K562 (cell line): ENCODE results near the gene STIM1. TPM values are rescaled to one million over a fixed set of nuclear protein-coding genes. Genes with fewer than 3 reads are reported as not detected.

Experiments
- ATF1 ChIP-seq, 2 experiments: fragments of 450-650 bp in 1 of 2; IDR thresholded peaks; 2 replicates each; pipeline ENCODE4 v1.6.1; 2016; ENCODE audit warnings: missing compliant biosample characterization in 1 of 2, missing genetic modification characterization in 1 of 2
- HCFC1 ChIP-seq: IDR thresholded peaks from 2 replicates; pipeline ENCODE4 v1.6.1; 2012; ENCODE audit warnings: low read depth, low read length, improper control_type of control experiment
- MAZ ChIP-seq, 2 experiments: fragments of 450-650 bp in 1 of 2; sonication (generic) in 1 of 2; formaldehyde crosslinking; IDR thresholded peaks in 1 of 2; conservative IDR thresholded peaks in 1 of 2; 2 replicates each; pipeline versions ENCODE4 v1.4.0 to v1.5.0; 2020; ENCODE audit warnings: mild to moderate bottlenecking in 1 of 2, missing genetic modification reagents in 1 of 2
- MTA2 ChIP-seq: fragments of 450-650 bp; IDR thresholded peaks from 2 replicates; pipeline ENCODE4 v1.6.1; 2016; ENCODE audit warnings: low read depth
- MYC ChIP-seq, 2 experiments: fragments of 250-450 bp in 1 of 2; sonication (Bioruptor Pico) in 1 of 2; IDR thresholded peaks; 2 replicates each; pipeline versions ENCODE4 v1.5.1 to v1.6.1; 2012 to 2021; ENCODE audit warnings: low read depth in 2 of 2, borderline replicate concordance in 1 of 2, improper control_type of control experiment in 1 of 2, low read length in 1 of 2, mild to moderate bottlenecking in 1 of 2, moderate library complexity in 1 of 2
- MYNN ChIP-seq, 2 experiments: sonication (generic); formaldehyde crosslinking in 1 of 2; IDR thresholded peaks; 2 replicates each; pipeline versions ENCODE4 v1.5.0 to v1.6.1; 2016 to 2020; ENCODE audit warnings: antibody characterized with exemption in 1 of 2, missing genetic modification reagents in 1 of 2
- NEUROD1 ChIP-seq: fragments of 150-350 bp; IDR thresholded peaks from 2 replicates; pipeline ENCODE4 v1.6.1; 2014; ENCODE audit warnings: borderline replicate concordance, low read length, low read depth; ENCODE audit not compliant: partially characterized antibody
- RBM39 ChIP-seq: fragments of 200-400 bp; formaldehyde crosslinking; optimal IDR thresholded peaks from 2 replicates; pipeline ENCODE3; 2018; ENCODE audit warnings: low read depth, low read length
- ZNF274 ChIP-seq: IDR thresholded peaks from 2 replicates; pipeline ENCODE4 v1.6.1; 2011; ENCODE audit warnings: low read depth, mild to moderate bottlenecking, low read length, moderate library complexity, borderline replicate concordance
- ZNF431 ChIP-seq: sonication (generic); formaldehyde crosslinking; IDR thresholded peaks from 2 replicates; pipeline ENCODE4 v1.8.0; 2022; ENCODE audit warnings: mild to moderate bottlenecking, missing genetic modification reagents
- ZNF592 ChIP-seq: fragments of 450-650 bp; IDR thresholded peaks from 2 replicates; pipeline ENCODE4 v1.6.1; 2017; ENCODE audit warnings: antibody characterized with exemption, mild to moderate bottlenecking
- polyA plus RNA-seq, 8 experiments: library from polyadenylated mRNA; depleted of rRNA in 4 of 8; stranded (reverse) in 5 of 8; unstranded in 3 of 8; fragments of >200 nt; fragmentation: Nextera tagmentation in 2 of 8; fragmentation: Illumina TruSeq in 1 of 8; extraction: Ambion mirVana in 2 of 8; extraction: Trizol in 1 of 8; gene quantifications; 2 replicates each; pipeline versions ENCODE4 v1.2.1 to v1.2.3, GENCODE V29; 2011 to 2014; ENCODE audit warnings: inconsistent platforms in 1 of 8, missing spikeins in 1 of 8
- total RNA-seq, 7 experiments: library from RNA; depleted of rRNA in 6 of 7; stranded (reverse); fragments of >200 nt in 6 of 7; fragmentation: Illumina TruSeq in 2 of 7; extraction: Trizol in 2 of 7; gene quantifications; 2 replicates each; pipeline versions ENCODE4 v1.2.1 to v1.2.3, GENCODE V29; 2011 to 2021; ENCODE audit warnings: low replicate concordance in 1 of 7
- TF ChIP-seq, protein P1 (sequence below), 2 experiments: IDR thresholded peaks; 2 replicates each; pipeline ENCODE4 v1.6.1; 2011; ENCODE audit warnings: borderline replicate concordance in 1 of 2, control low read depth in 1 of 2, low read depth in 1 of 2, low read length in 1 of 2, mild to moderate bottlenecking in 1 of 2, mixed read lengths in 1 of 2, moderate library complexity in 1 of 2; ENCODE audit not compliant: insufficient read depth in 1 of 2, insufficient read length in 1 of 2, poor library complexity in 1 of 2, severe bottlenecking in 1 of 2; ENCODE audit errors: extremely low read depth in 1 of 2
- TF ChIP-seq, protein P2 (sequence below): fragments of 450-650 bp; IDR thresholded peaks from 2 replicates; pipeline ENCODE4 v1.6.1; 2017; ENCODE audit warnings: antibody characterized with exemption

STIM1 gene
- total and polyA plus RNA-seq, 9 of the 15 experiments (the other 6 are each of a cell fraction or from before 2014, with no cell fraction given), result 7.7 to 50.5 (median 22.5) TPM

DNA sequence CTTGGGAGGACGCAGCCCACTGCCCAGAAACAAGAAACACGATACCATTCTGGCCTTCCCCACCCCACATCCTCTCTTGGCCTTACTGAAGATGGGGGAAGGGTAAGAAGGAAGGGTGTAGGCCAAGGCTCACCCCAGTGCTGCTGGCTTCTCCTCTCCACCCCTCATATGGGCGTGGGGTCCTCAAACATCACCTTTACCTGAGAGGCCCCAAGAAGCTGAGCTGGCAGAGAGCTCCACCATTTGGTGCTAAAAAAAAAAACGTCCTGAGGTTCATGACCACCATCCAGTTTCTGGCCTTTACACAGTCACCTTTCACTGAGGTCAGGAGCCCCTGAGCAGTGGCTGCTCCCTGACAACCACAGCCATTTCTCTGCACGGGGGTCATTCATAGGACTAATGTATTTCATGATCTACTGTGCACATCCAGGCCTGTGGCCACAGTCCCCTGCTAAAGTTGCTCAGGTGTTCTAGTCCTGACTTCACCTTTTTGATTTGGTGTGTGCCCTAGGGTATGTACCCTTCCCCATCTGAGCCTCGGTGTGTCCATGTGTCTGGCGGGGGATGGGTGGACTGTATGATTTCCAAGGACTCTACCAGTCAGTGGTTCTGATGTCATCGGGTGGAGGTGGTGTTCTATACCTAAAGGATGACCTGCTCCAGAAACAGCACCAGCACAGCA lies 29.9 kb upstream of the STIM1 start (continued):
- TF ChIP-seq MYC (IDR thresholded peaks at IDR 0.05; ENCODE audit: low read depth, low read length) (no peak), MYC (CRISPR knock-in tag; IDR thresholded peaks at IDR 0.05; ENCODE audit: borderline replicate concordance, low read depth) (no peak), NEUROD1 (no peak), ZNF431 (CRISPR knock-in tag) (peak; percentile 34; the same call in 1 of the 2 replicates), MAZ (CRISPR knock-in tag; conservative IDR thresholded peaks at IDR 0.05 in 1 of 2, IDR thresholded peaks at IDR 0.05 in 1 of 2) (no peak; a peak in 1 of 4 replicates), HCFC1 (no peak), ZNF592 (no peak; the same call in 1 of the 2 replicates), ZNF274 (no peak), ATF1 (CRISPR knock-in tag; IDR thresholded peaks at IDR 0.05) (no peak), ATF1 (tag; IDR thresholded peaks at IDR 0.05) (no peak), MTA2 (no peak), RBM39 (no peak), MYNN (IDR thresholded peaks at IDR 0.05) (no peak), MYNN (CRISPR knock-in tag; IDR thresholded peaks at IDR 0.05) (no peak)
- TF ChIP-seq, protein P1, sequence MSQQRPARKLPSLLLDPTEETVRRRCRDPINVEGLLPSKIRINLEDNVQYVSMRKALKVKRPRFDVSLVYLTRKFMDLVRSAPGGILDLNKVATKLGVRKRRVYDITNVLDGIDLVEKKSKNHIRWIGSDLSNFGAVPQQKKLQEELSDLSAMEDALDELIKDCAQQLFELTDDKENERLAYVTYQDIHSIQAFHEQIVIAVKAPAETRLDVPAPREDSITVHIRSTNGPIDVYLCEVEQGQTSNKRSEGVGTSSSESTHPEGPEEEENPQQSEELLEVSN (IDR thresholded peaks at IDR 0.05; ENCODE audit: borderline replicate concordance in 1 of 2, extremely low read depth in 1 of 2, insufficient read depth in 1 of 2, insufficient read length in 1 of 2, low read depth in 1 of 2, low read length in 1 of 2, poor library complexity in 1 of 2, severe bottlenecking in 1 of 2), result no peak
- TF ChIP-seq, protein P2, sequence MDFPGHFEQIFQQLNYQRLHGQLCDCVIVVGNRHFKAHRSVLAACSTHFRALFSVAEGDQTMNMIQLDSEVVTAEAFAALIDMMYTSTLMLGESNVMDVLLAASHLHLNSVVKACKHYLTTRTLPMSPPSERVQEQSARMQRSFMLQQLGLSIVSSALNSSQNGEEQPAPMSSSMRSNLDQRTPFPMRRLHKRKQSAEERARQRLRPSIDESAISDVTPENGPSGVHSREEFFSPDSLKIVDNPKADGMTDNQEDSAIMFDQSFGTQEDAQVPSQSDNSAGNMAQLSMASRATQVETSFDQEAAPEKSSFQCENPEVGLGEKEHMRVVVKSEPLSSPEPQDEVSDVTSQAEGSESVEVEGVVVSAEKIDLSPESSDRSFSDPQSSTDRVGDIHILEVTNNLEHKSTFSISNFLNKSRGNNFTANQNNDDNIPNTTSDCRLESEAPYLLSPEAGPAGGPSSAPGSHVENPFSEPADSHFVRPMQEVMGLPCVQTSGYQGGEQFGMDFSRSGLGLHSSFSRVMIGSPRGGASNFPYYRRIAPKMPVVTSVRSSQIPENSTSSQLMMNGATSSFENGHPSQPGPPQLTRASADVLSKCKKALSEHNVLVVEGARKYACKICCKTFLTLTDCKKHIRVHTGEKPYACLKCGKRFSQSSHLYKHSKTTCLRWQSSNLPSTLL, result no peak
